Adrenal gland (tissue), 12 donors: ENCODE measurements around the gene TMEM271. TPM values are rescaled to one million over a fixed set of nuclear protein-coding genes. Genes with fewer than 3 reads are reported as not detected.
A peak's percentile ranks its signal among the peaks of the same experiment; 100 is the strongest.

Source experiments
- DNase-seq, 7 donors: peaks; one replicate each; pipeline ENCODE4 v3.0.0-alpha.2; 2019 to 2020
- H3K27ac ChIP-seq, 5 donors: fragments of 200-600 bp; sonication (generic) in 4 of 5; 1 replicate in 3 of 5; 2 replicates in 2 of 5; pipeline versions ENCODE4 v1.5.1 to v1.8.0; 2016 to 2020; ENCODE audit warnings: mild to moderate bottlenecking in 1 of 5
- H3K27me3 ChIP-seq: fragments of 200-600 bp; 2 replicates; pipeline ENCODE4 v1.8.0; 2021
- H3K36me3 ChIP-seq, 2 donors: fragments of 200-600 bp; replicated peaks in 1 of 2; 1 replicate in 1 of 2; 2 replicates in 1 of 2; pipeline versions ENCODE4 v1.5.1 to v1.8.0; 2018 to 2022
- H3K4me1 ChIP-seq, 2 donors: fragments of 200-600 bp; replicated peaks in 1 of 2; 1 replicate in 1 of 2; 2 replicates in 1 of 2; pipeline versions ENCODE4 v1.5.1 to v1.8.0; 2018 to 2021
- H3K4me3 ChIP-seq, 4 donors: fragments of 200-600 bp; sonication (generic) in 3 of 4; one replicate each; pipeline ENCODE4 v1.5.1; 2016 to 2018
- H3K9me3 ChIP-seq, 3 donors: fragments of 200-600 bp; sonication (generic) in 1 of 3; replicated peaks in 1 of 3; 1 replicate in 2 of 3; 2 replicates in 1 of 3; pipeline versions ENCODE4 v1.5.1 to v1.8.0; 2016 to 2021
- CTCF ChIP-seq, 6 experiments: fragments of 450-650 bp in 4 of 6; fragments of 200-600 bp in 2 of 6; sonication (generic) in 1 of 6; IDR thresholded peaks; 1 replicate in 5 of 6; 2 replicates in 1 of 6; pipeline versions ENCODE4 v1.5.1 to v1.8.0; 2016 to 2021; ENCODE audit warnings: antibody characterized with exemption in 6 of 6, mild to moderate bottlenecking in 2 of 6, moderate library complexity in 1 of 6
- POLR2A ChIP-seq, 2 donors: fragments of 450-650 bp; IDR thresholded peaks; one replicate each; pipeline ENCODE4 v1.6.1; 2017; ENCODE audit warnings: antibody characterized with exemption in 2 of 2, mild to moderate bottlenecking in 2 of 2, moderate library complexity in 1 of 2
- WGBS, 4 donors: extraction: QIAGEN DNeasy Blood & Tissue Kit in 2 of 4; methylation state at CpG; one replicate each; pipeline versions ENCODE4 v1.1.5 to v1.1.7; 2013 to 2017; 5-methylcytosine and 5-hydroxymethylcytosine counted together
- intact Hi-C, 2 donors: fragments of 100-400 bp; cut with DNase I; formaldehyde crosslinking; loops; one replicate each; pipeline versions ENCODE4 v1.14.1 to v1.15.0; 2022 to 2023
- polyA plus RNA-seq, 3 donors: library from polyadenylated mRNA; stranded (reverse); fragments of 200-250 nt in 2 of 3; fragments of 350-450 nt in 1 of 3; fragmentation: Illumina TruSeq in 1 of 3; extraction: RNeasy Lipid Tissue Mini Kit (QIAGEN cat#74804) in 1 of 3; gene quantifications; one replicate each; pipeline ENCODE4 v1.2.3, GENCODE V29; 2013 to 2014
- total RNA-seq, 9 donors: library from RNA; depleted of rRNA in 4 of 9; stranded (reverse); fragments of >200 nt in 4 of 9; fragments of 120-200 nt in 1 of 9; fragmentation: NEBNext Ultra II Directional in 1 of 9; extraction: Animal tissue kit (Norgen Biotek cat#: 25700) in 1 of 9; gene quantifications; one replicate each; pipeline versions ENCODE4 v1.1.0 to v1.2.4, GENCODE V29; 2013 to 2023
- donor health status: healthy with polysubstance abuse.
- donor health status: Bipolar disorder and iron deficiency.
- donor health status: DM: yes; HTN: yes; CAD: no.
- donor health status: DM: no; HTN: no; CAD: no.
- donor health status: DM: no; HTN: no; CAD: no.
- donor health status: DM: yes; HTN: yes; CAD: no.

The TMEM271 gene
- total and polyA plus RNA-seq, 12 donors, result 0.06 to 1.9 (median 0.60) TPM; not detected in 5

- no peak overlapping the region for H3K27ac ChIP-seq
- no peaks in the 10 kb centered on the region for H3K4me1 ChIP-seq
- intact Hi-C loops, result no loop called here
- H3K36me3 ChIP-seq, result peaks cover 0 to 50% of the 10 kb centered on the region in 2 donors
- H3K4me3 ChIP-seq, result no peak overlapping the region
- WGBS, 4 donors, result 96 to 97% (median 97%) methylated on average over 16 to 36 of the region's 36 CpGs
- TF ChIP-seq CTCF (IDR thresholded peaks at IDR 0.05), result no peak
- DNase-seq, result peak in 1 of 7 donors; percentile 36
- no peaks in the 10 kb centered on the region for H3K27me3 ChIP-seq
- no peaks in the 10 kb centered on the region for H3K9me3 ChIP-seq
These were observed 42.6 kb downstream of the TMEM271 start for GRCh38 chr4:533318-534100.

GRCh38 chr4:532588-533317, 43.3 kb downstream of the TMEM271 start:
- H3K4me1 ChIP-seq, result no peaks in the 10 kb centered on the region
- DNase-seq, result peak in 1 of 7 donors; percentile 43
- no peaks in the 10 kb centered on the region for H3K9me3 ChIP-seq
- H3K27me3 ChIP-seq, result no peaks in the 10 kb centered on the region
- intact Hi-C loops, result no loop called here
- H3K36me3 ChIP-seq, result peaks cover 0 to 57% of the 10 kb centered on the region in 2 donors
- TF ChIP-seq POLR2A (IDR thresholded peaks at IDR 0.05), result no peak
- no peak for TF ChIP-seq CTCF (IDR thresholded peaks at IDR 0.05)
- no peak overlapping the region for H3K4me3 ChIP-seq
- H3K27ac ChIP-seq, result no peak overlapping the region
- 92 to 99% (median 97%) methylated on average over 8 to 10 of the region's 10 CpGs for WGBS, 4 donors

- intact Hi-C loops, result no loop called here
- Histone ChIP-seq H3K4me1 (no peaks in the 10 kb centered on the region), H3K27ac (no peak overlapping the region), H3K27me3 (no peaks in the 10 kb centered on the region), H3K4me3 (no peak overlapping the region), H3K36me3 (peaks cover 0 to 65% of the 10 kb centered on the region in 2 donors), H3K9me3 (no peaks in the 10 kb centered on the region)
- 91 to 97% (median 94%) methylated on average over 14 to 17 of the region's 17 CpGs for whole genome bisulfite sequencing, 4 donors
- peak in 1 of 7 donors; percentile 23 for DNase-seq
- no peak for TF ChIP-seq POLR2A (IDR thresholded peaks at IDR 0.05)
- TF ChIP-seq CTCF (IDR thresholded peaks at IDR 0.05), result no peak
These were observed 44.2 kb downstream of the TMEM271 start for GRCh38 chr4:531721-532565.

GRCh38 chr4:531076-531475, 45.0 kb downstream of the TMEM271 start:
- DNase-seq, result no peak
- H3K9me3 ChIP-seq, result no peaks in the 10 kb centered on the region
- H3K27ac ChIP-seq, result no peak overlapping the region
- 82 to 94% (median 92%) methylated on average over 9 to 11 of the region's 11 CpGs for WGBS, 4 donors
- TF ChIP-seq POLR2A (IDR thresholded peaks at IDR 0.05), result no peak
- TF ChIP-seq CTCF (IDR thresholded peaks at IDR 0.05), result no peak
- intact Hi-C loops, result no loop called here
- no peak overlapping the region for H3K4me3 ChIP-seq
- H3K27me3 ChIP-seq, result no peaks in the 10 kb centered on the region
- H3K36me3 ChIP-seq, result peaks cover 0 to 61% of the 10 kb centered on the region in 2 donors
- H3K4me1 ChIP-seq, result no peaks in the 10 kb centered on the region
